Cardiac fibroblast (primary cell): ENCODE data around the gene KCP.
A peak's percentile ranks its signal among the peaks of the same experiment; 100 is the strongest.

ENCODE experiments used
- DNase-seq, 2 donors: peaks; one replicate each; pipeline versions ENCODE4 v3.0.0 to v3.0.0-alpha.2; 2010; ENCODE audit warnings: low read depth in 2 of 2
- H3K4me3 ChIP-seq, 2 donors: replicated peaks in 1 of 2; 1 replicate in 1 of 2; 2 replicates in 1 of 2; pipeline ENCODE4 v1.5.1; 2011; ENCODE audit warnings: low read depth in 2 of 2, low read length in 2 of 2, mild to moderate bottlenecking in 2 of 2, moderate library complexity in 1 of 2
- CTCF ChIP-seq: IDR thresholded peaks from one replicate; pipeline ENCODE4 v1.5.1; 2011; ENCODE audit warnings: low read depth, mild to moderate bottlenecking, low read length, inconsistent platforms

Gene KCP

GRCh38 chr7:128829391-128830166, 80.9 kb downstream of the KCP start:
- no peak for TF ChIP-seq CTCF
- peak; percentile 39 to 45 for DNase-seq
- peak overlapping the region; percentile 24 to 28 for H3K4me3 ChIP-seq

GRCh38 chr7:128827971-128828711, 82.4 kb downstream of the KCP start:
- no peak overlapping the region for H3K4me3 ChIP-seq
- no peak for TF ChIP-seq CTCF
- DNase-seq, result peak; percentile 77 to 79

- no peak overlapping the region for H3K4me3 ChIP-seq
- TF ChIP-seq CTCF, result no peak
- DNase-seq, result peak; percentile 85 to 89
Observed at GRCh38 chr7:128827248-128827958, 83.1 kb downstream of the KCP start.

GRCh38 chr7:128826916-128827247, 83.6 kb downstream of the KCP start:
- no peak overlapping the region for H3K4me3 ChIP-seq

More at GRCh38 chr7:128826916-128827247, 83.6 kb downstream of the KCP start:
- no peak for TF ChIP-seq CTCF
- no peak for DNase-seq
